GM12801 (cell line): ENCODE measurements around the gene WDR33.

Experiments
- TF ChIP-seq, protein P1 (sequence below): IDR thresholded peaks from one replicate; pipeline ENCODE4 v1.5.1; 2011; ENCODE audit warnings: control low read depth; ENCODE audit not compliant: insufficient read length; ENCODE audit errors: extremely low read depth

The WDR33 gene

DNA sequence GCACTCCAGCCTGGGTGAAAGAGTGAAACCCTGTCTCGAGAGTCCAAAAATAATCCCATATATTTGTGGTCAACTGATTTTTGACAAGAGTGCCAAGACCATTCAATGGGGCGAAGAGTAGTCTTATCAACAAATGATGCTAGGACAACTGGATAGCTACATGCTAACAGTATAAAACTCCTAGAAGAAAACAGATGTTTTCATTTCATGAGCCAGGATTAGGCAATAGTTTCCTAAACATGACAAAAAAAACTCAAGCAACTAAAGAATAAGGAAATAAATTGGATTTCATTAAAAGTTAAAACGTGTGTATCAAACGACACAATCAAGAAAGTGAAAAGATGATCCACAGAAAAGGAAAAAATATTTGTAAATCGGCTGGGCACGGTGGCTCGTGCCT lies 141.9 kb downstream of the WDR33 start:
- TF ChIP-seq, protein P1, sequence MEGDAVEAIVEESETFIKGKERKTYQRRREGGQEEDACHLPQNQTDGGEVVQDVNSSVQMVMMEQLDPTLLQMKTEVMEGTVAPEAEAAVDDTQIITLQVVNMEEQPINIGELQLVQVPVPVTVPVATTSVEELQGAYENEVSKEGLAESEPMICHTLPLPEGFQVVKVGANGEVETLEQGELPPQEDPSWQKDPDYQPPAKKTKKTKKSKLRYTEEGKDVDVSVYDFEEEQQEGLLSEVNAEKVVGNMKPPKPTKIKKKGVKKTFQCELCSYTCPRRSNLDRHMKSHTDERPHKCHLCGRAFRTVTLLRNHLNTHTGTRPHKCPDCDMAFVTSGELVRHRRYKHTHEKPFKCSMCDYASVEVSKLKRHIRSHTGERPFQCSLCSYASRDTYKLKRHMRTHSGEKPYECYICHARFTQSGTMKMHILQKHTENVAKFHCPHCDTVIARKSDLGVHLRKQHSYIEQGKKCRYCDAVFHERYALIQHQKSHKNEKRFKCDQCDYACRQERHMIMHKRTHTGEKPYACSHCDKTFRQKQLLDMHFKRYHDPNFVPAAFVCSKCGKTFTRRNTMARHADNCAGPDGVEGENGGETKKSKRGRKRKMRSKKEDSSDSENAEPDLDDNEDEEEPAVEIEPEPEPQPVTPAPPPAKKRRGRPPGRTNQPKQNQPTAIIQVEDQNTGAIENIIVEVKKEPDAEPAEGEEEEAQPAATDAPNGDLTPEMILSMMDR: no peak

DNA sequence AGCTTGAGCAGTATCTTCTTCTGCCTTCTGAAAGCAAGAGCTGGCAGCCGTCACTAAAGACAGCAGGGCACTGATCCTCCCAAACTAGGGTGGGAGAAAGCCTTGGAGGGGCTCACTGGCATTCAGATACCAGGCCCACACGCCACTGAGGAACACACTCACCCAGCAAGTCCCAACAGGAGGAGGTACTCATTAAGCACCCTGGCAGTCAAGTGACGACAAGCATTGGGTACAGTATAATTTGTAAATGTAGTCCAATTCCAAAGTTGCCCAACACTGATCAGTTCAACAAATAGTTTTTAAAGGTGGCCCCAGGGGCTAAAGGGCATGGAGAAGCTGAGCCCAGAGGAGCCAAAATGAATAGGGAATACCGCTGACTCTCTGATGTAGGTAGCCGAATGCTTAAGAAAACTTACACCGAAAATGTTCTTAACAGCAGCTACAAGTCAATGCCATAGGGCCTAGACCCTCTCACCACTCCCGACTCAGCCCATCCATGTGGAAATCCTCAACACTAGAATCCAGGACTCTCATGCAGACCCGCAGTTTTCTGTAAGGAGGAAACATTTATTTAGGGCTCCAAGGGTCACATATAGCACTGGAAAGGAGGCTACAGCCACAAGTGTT lies 145.6 kb downstream of the WDR33 start:
- TF ChIP-seq, protein P1: no peak

DNA sequence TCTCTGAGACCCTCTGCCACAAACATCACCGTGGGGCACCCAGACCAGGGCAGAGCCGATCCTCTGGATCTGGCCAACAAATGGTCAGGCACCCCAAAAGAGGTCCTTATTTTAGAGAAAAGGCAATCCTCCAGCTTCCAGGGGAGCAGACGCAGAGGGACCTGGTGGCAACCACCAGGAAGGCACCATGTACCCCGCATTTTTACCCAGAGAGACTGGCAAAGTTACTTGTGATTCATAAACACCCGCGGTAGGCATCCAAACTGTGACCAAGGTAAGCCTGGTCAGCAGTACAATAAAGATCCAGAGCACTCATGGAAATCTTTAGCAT lies 146.1 kb downstream of the WDR33 start:
- TF ChIP-seq, protein P1: no peak

DNA sequence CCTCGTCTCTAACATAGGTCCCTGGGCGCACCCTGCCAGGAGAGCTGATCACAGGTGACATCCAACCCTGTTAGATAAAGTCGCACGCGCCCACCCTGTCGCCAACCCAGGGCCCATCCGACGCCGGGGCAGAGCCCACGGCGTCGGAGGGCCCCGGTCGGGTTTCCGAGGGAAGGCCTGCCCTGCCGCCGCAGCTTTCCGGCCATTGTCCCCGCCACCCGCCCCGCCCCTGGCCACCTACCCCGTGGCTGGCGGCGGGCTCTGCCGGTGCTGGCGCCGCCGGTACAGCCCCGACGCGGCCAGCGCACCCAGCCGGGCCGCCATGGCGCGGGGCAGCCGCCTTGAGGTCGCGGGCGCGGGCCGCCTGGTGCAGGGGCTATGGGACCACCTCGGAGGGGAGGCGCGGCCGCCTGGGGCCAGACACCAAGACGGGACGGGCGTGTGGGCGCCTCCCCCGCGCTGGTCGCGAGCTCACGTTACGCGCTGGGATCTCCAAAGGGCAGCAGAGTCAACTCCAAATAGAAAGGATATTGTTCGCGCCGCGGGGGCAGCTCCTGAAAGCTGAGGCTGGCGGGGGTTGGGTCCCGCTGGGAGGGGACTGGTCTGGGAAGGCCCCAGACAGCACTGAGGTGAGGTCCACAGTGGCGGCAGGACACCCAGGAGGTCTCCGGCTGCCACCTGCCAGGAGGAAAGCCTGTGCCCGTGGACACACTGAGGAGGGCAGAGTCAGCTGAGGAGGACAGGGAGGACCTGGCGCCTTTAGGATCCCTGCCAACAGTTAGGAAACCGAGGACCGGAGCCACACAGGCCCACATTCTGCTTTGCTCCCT lies 146.7 kb downstream of the WDR33 start:
- TF ChIP-seq, protein P1: no peak

DNA sequence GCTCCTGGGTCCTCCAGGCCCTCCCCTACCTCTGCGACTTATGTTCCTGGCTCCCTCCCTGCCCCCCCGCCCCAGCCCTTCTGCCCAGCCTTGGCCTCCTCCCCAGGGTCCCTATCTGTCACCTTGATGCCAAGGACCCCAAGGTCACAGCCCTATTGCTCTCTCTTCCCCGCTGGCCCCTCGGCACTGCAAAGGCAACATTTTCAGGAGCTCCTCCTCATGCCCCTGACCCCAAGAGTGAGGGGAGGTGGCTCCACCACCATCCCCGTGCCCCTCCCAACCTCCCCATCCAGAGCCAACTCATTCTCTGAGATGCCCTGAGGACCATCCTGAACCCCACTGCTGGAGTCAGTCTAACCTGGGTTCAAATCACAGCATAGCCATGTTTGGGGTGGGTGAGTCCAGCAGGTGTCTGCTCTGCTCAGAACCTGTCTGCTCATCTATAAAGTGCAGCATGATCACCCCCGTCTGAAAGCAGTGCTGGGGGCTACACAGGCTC lies 147.4 kb downstream of the WDR33 start:
- TF ChIP-seq, protein P1: no peak

DNA sequence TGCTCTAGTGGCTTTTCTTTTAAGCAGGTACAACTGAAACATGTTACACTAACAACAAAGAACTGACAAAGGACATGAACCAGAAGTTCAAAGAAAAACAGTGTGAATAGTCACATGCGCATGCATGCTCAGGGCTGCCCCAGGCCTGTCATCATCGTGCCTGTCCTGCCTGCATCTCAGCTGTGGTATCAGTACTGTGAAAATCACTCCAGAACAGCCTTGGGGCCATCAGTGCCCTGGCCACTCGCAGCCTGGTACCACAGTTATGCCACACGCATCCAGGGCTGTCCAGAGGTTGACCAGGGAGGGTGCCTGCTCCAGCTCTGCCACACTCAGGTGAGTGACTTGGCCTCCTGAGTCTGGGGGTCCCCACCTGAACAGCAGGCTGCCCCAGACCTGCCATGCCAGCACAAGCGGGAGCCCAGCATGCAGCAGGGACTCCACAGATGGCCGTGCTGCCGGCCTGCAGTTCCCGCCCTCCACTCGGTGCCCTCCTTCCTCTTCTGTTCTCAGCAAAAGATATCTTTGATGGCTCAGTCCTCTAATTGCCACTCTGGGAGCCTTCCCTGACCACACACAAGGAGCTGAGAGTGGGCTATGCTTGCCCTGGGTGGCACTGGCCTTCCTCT lies 147.9 kb downstream of the WDR33 start:
- TF ChIP-seq, protein P1: no peak

DNA sequence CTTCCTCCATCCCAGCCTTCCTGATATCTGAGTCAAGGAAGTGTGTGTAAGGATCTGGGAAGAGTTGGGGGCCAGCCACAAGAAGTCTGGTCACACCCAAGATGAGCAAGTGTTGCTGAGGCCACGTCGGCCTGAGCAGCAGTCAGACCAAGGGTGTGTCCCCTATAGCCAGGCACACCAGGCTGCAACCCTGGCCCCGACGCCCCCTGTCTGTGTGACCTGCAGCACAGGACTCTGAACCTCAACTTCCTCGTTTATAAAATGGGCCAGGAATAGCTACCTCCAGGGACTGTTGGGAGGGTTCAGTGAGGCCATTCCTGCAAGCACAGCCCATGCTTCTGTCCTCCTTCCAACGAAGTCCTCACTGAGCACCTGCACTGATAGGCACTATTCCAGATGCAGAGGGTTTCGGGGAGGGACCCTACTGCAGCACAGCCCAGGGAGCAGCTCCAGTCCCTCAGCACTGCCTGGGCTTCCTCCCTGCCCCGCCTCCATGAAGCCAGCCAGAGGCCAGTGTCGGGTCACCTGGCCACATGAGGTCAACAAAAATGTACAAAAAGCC lies 148.9 kb downstream of the WDR33 start:
- TF ChIP-seq, protein P1: no peak
